Liver (tissue), 9 donors: ENCODE measurements around the gene IZUMO1. TPM values are rescaled to one million over a fixed set of nuclear protein-coding genes. Genes with fewer than 3 reads are reported as not detected.

Source experiments
- DNase-seq: peaks from one replicate; pipeline ENCODE4 v3.0.0-alpha.2; 2017; ENCODE audit warnings: low spot score
- H3K27ac ChIP-seq, 2 donors: one replicate each; pipeline ENCODE4 v1.7.0; 2013; ENCODE audit warnings: inconsistent platforms in 2 of 2, low read length in 2 of 2, control low read depth in 1 of 2, low read depth in 1 of 2, mild to moderate bottlenecking in 1 of 2
- H3K27me3 ChIP-seq, 4 donors: one replicate each; pipeline versions ENCODE4 v1.6.1 to v1.7.0; 2013; ENCODE audit warnings: low read length in 3 of 4, inconsistent platforms in 1 of 4, mild to moderate bottlenecking in 1 of 4, moderate library complexity in 1 of 4; ENCODE audit not compliant: control insufficient read depth in 4 of 4, insufficient read depth in 4 of 4
- H3K36me3 ChIP-seq, 4 donors: one replicate each; pipeline versions ENCODE4 v1.6.1 to v1.7.0; 2013; ENCODE audit warnings: low read length in 3 of 4, mild to moderate bottlenecking in 3 of 4, low read depth in 1 of 4, moderate library complexity in 1 of 4; ENCODE audit not compliant: control insufficient read depth in 4 of 4, insufficient read depth in 3 of 4
- H3K4me1 ChIP-seq, 4 donors: one replicate each; pipeline versions ENCODE4 v1.6.1 to v1.7.0; 2013; ENCODE audit warnings: low read length in 3 of 4, mild to moderate bottlenecking in 3 of 4, moderate library complexity in 1 of 4; ENCODE audit not compliant: control insufficient read depth in 4 of 4, insufficient read depth in 4 of 4
- H3K4me3 ChIP-seq, 3 donors: one replicate each; pipeline versions ENCODE4 v1.6.1 to v1.7.0; 2013; ENCODE audit warnings: low read length in 3 of 3, control low read depth in 1 of 3, low read depth in 1 of 3, mild to moderate bottlenecking in 1 of 3
- H3K9ac ChIP-seq, 2 donors: one replicate each; pipeline ENCODE4 v1.7.0; 2013; ENCODE audit warnings: low read length in 2 of 2, mild to moderate bottlenecking in 2 of 2, moderate library complexity in 2 of 2, control low read depth in 1 of 2, low read depth in 1 of 2
- H3K9me3 ChIP-seq, 4 donors: one replicate each; pipeline versions ENCODE4 v1.6.1 to v1.7.0; 2013; ENCODE audit warnings: low read length in 3 of 4; ENCODE audit not compliant: control insufficient read depth in 4 of 4
- ATF3 ChIP-seq: IDR thresholded peaks from 2 replicates; pipeline ENCODE4 v1.6.1; 2016; ENCODE audit warnings: antibody characterized with exemption
- CTCF ChIP-seq: fragments of 150-350 bp; IDR thresholded peaks from 2 replicates; pipeline ENCODE4 v1.5.1; 2017; ENCODE audit warnings: improper control_type of control experiment, low read depth, low read length; ENCODE audit not compliant: missing input control
- EGR1 ChIP-seq, 2 donors: IDR thresholded peaks; 2 replicates each; pipeline ENCODE4 v1.6.1; 2016 to 2018; ENCODE audit warnings: antibody characterized with exemption in 2 of 2, low read depth in 2 of 2
- FOXA1 ChIP-seq: IDR thresholded peaks from 2 replicates; pipeline ENCODE4 v1.6.1; 2016; ENCODE audit warnings: antibody characterized with exemption
- FOXA2 ChIP-seq: IDR thresholded peaks from 2 replicates; pipeline ENCODE4 v1.6.1; 2016; ENCODE audit warnings: antibody characterized with exemption
- GABPA ChIP-seq, 2 donors: IDR thresholded peaks in 1 of 2; conservative IDR thresholded peaks in 1 of 2; 2 replicates each; pipeline ENCODE4 v1.6.1; 2016; ENCODE audit warnings: antibody characterized with exemption in 2 of 2, mild to moderate bottlenecking in 1 of 2, moderate library complexity in 1 of 2
- HNF4A ChIP-seq, 2 donors: conservative IDR thresholded peaks; 2 replicates each; pipeline ENCODE4 v1.6.1; 2016; ENCODE audit warnings: antibody characterized with exemption in 2 of 2, mild to moderate bottlenecking in 2 of 2
- HNF4G ChIP-seq: IDR thresholded peaks from 2 replicates; pipeline ENCODE4 v1.6.1; 2016; ENCODE audit warnings: antibody characterized with exemption
- JUND ChIP-seq, 2 donors: IDR thresholded peaks; 2 replicates each; pipeline ENCODE4 v1.6.1; 2016; ENCODE audit warnings: antibody characterized with exemption in 2 of 2
- MAX ChIP-seq: IDR thresholded peaks from 2 replicates; pipeline ENCODE4 v1.6.1; 2016; ENCODE audit warnings: antibody characterized with exemption
- NR2F2 ChIP-seq: IDR thresholded peaks from 2 replicates; pipeline ENCODE4 v1.6.1; 2016; ENCODE audit warnings: antibody characterized with exemption
- RAD21 ChIP-seq, 2 donors: IDR thresholded peaks; 2 replicates each; pipeline ENCODE4 v1.6.1; 2016; ENCODE audit warnings: antibody characterized with exemption in 2 of 2, mild to moderate bottlenecking in 2 of 2
- RXRA ChIP-seq, 2 donors: IDR thresholded peaks; 2 replicates each; pipeline ENCODE4 v1.6.1; 2017 to 2018; ENCODE audit warnings: antibody characterized with exemption in 2 of 2, mild to moderate bottlenecking in 1 of 2
- SP1 ChIP-seq: IDR thresholded peaks from 2 replicates; pipeline ENCODE4 v1.6.1; 2018; ENCODE audit warnings: antibody characterized with exemption, mild to moderate bottlenecking
- TAF1 ChIP-seq: conservative IDR thresholded peaks from 2 replicates; pipeline ENCODE4 v1.6.1; 2016; ENCODE audit warnings: antibody characterized with exemption, mild to moderate bottlenecking
- YY1 ChIP-seq: IDR thresholded peaks from 2 replicates; pipeline ENCODE4 v1.6.1; 2016; ENCODE audit warnings: antibody characterized with exemption, mild to moderate bottlenecking
- ZBTB33 ChIP-seq: IDR thresholded peaks from 2 replicates; pipeline ENCODE4 v1.6.1; 2016; ENCODE audit warnings: antibody characterized with exemption
- WGBS: extraction: QIAGEN DNeasy Blood & Tissue Kit; methylation state at CpG from one replicate; pipeline ENCODE4 v1.1.7; 2013; 5-methylcytosine and 5-hydroxymethylcytosine counted together
- polyA plus RNA-seq, 2 donors: library from polyadenylated mRNA; stranded (reverse) in 1 of 2; unstranded in 1 of 2; fragments of 200-250 nt in 1 of 2; fragments of >200 nt in 1 of 2; fragmentation: Nextera tagmentation in 1 of 2; extraction: Ambion mirVana in 1 of 2; gene quantifications; one replicate each; pipeline versions ENCODE4 v1.2.1 to v1.2.3, GENCODE V29; 2013 to 2015
- total RNA-seq, 2 donors: library from RNA; depleted of rRNA; stranded (reverse); fragments of >200 nt; gene quantifications; one replicate each; pipeline ENCODE4 v1.2.3, GENCODE V29; 2014
- TF ChIP-seq, protein P1 (sequence below): IDR thresholded peaks from 2 replicates; pipeline ENCODE4 v1.6.1; 2016; ENCODE audit warnings: antibody characterized with exemption, mild to moderate bottlenecking
- donor health status: healthy.
- donor health status: healthy.
- donor health status: healthy.
- donor health status: healthy.
- donor health status: healthy.

The IZUMO1 gene
- total and polyA plus RNA-seq, 4 donors, result 0.33 to 0.47 TPM; not detected in 2

DNA sequence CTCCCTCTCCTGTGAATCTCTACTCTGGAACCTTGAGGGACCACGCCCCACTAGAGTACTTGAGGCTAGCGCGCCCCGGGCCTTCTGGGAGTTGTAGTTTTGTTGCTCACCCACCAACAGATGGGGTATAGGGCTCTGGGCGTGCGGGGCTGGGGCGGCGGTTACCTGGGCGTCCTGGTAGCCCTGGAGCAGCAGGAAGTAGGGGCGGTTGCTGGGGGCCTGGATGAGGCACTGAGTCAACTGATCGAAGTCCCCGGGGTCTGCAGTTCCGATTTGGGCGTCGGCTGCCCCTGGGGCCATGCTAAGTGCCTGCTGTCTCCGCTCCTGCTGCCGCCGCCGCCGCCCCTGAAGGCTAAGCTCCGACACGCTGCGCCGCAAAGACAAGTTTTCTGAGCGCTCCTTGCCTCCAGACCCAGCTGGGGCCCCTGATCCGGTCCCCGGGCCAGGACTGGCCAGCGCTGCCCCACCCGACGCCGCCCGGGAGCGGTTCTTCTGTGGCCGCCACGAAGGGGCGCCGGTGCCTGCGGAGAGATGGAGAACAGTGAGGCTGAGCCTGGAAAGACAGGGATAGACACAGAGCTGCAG, 11.6 kb downstream of the IZUMO1 start:
- peaks cover 2 to 9% (median 7%) of the 10 kb centered on the region in 4 donors for H3K4me1 ChIP-seq
- H3K4me3 ChIP-seq, result no peak overlapping the region
- TF ChIP-seq FOXA2 (no peak), RAD21 (IDR thresholded peaks at IDR 0.05) (peak; percentile 42 to 47)
- H3K27ac ChIP-seq, result no peak overlapping the region
- H3K9me3 ChIP-seq, result no peaks in the 10 kb centered on the region
- no peak overlapping the region for H3K9ac ChIP-seq
- DNase-seq, result peak; percentile 32
- no peaks in the 10 kb centered on the region for H3K27me3 ChIP-seq
- 47% methylated on average over 38 of the region's 38 CpGs for WGBS
- no peaks in the 10 kb centered on the region for H3K36me3 ChIP-seq

- 96% methylated on average over 9 of the region's 9 CpGs for WGBS
- H3K9me3 ChIP-seq, result no peaks in the 10 kb centered on the region
- peaks cover 2 to 9% (median 7%) of the 10 kb centered on the region in 4 donors for H3K4me1 ChIP-seq
- H3K9ac ChIP-seq, result no peak overlapping the region
- no peak for DNase-seq
- no peak for TF ChIP-seq JUND (IDR thresholded peaks at IDR 0.05)
- no peak for TF ChIP-seq CTCF
- no peak for TF ChIP-seq HNF4A (conservative IDR thresholded peaks at IDR 0.05)
- no peak for TF ChIP-seq RAD21 (IDR thresholded peaks at IDR 0.05)
- no peak for TF ChIP-seq RXRA (IDR thresholded peaks at IDR 0.05)
- no peak for TF ChIP-seq EGR1 (IDR thresholded peaks at IDR 0.05; ENCODE audit: low read depth in 2 of 2)
- TF ChIP-seq FOXA2, result no peak
- TF ChIP-seq GABPA (IDR thresholded peaks at IDR 0.05 in 1 of 2, conservative IDR thresholded peaks at IDR 0.05 in 1 of 2), result no peak
- TF ChIP-seq HNF4G, result no peak
- TF ChIP-seq TAF1, result no peak
- no peak for TF ChIP-seq FOXA1
- no peak for TF ChIP-seq YY1
- TF ChIP-seq ATF3, result no peak
- TF ChIP-seq, protein P1, sequence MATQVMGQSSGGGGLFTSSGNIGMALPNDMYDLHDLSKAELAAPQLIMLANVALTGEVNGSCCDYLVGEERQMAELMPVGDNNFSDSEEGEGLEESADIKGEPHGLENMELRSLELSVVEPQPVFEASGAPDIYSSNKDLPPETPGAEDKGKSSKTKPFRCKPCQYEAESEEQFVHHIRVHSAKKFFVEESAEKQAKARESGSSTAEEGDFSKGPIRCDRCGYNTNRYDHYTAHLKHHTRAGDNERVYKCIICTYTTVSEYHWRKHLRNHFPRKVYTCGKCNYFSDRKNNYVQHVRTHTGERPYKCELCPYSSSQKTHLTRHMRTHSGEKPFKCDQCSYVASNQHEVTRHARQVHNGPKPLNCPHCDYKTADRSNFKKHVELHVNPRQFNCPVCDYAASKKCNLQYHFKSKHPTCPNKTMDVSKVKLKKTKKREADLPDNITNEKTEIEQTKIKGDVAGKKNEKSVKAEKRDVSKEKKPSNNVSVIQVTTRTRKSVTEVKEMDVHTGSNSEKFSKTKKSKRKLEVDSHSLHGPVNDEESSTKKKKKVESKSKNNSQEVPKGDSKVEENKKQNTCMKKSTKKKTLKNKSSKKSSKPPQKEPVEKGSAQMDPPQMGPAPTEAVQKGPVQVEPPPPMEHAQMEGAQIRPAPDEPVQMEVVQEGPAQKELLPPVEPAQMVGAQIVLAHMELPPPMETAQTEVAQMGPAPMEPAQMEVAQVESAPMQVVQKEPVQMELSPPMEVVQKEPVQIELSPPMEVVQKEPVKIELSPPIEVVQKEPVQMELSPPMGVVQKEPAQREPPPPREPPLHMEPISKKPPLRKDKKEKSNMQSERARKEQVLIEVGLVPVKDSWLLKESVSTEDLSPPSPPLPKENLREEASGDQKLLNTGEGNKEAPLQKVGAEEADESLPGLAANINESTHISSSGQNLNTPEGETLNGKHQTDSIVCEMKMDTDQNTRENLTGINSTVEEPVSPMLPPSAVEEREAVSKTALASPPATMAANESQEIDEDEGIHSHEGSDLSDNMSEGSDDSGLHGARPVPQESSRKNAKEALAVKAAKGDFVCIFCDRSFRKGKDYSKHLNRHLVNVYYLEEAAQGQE, result no peak
- TF ChIP-seq ZBTB33, result no peak
- no peak for TF ChIP-seq MAX
- TF ChIP-seq SP1, result no peak
- TF ChIP-seq NR2F2, result no peak
- H3K27ac ChIP-seq, result no peak overlapping the region
- no peaks in the 10 kb centered on the region for H3K27me3 ChIP-seq
- no peaks in the 10 kb centered on the region for H3K36me3 ChIP-seq
- H3K4me3 ChIP-seq, result no peak overlapping the region
These were observed 12.1 kb downstream of the IZUMO1 start for GRCh38 chr19:48734625-48735024.
